ENCODE data around the gene RASAL2.

The RASAL2 gene

GRCh38 chr1:178528228-178528952, 434.5 kb downstream of the RASAL2 start:
- no peak for DNase-seq

DNA sequence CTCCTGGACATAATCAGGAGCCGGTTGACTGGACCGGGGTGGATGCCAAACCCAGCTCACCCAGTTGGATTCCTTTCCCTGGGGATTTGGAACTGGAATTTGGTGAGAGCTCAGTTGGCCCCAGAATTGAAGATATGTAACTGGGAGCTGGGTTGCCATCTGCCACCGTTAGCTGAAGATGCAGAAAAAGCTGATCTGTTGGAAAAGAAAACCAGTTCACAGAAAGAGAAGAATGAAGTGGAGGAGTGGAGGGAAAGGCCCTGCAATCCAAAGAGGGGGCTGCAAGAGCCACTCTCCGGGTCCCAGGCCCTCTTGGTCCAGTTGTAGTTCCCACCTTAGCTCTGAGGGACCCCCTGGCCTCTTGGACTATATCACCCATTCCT, 435.0 kb downstream of the RASAL2 start:
- no peak for DNase-seq

DNA sequence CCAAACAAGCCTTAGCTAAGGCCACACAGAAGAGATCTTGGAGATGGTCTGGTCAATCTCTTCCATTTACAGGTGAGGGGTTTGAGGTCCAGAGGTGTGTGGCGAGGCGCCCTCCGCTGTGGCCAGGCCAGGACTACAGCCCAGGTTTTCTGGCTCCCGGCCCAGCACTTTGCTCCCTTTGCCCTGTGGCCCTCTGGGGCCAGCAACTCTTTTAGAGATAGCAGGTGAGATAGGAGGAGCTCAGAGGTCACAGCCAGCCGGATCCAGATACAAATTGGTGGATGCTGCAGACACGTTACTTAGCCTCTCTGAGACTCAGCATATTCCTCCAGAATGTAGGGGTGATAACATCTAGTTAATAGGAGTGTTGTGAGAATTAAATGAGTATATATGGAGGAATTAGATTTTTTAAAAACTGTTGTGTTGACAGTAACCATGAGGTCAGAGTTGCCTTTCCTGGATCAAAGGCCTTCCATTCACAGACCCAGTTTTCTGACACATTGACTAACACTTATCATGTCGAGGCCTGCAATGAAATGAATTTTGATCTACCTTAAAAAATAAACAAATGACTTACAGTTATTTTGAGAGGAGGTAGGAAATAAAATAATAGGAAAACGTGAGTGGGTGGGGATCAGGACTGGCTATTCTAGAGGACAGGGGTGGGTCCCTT, 435.6 kb downstream of the RASAL2 start:
- no peak for DNase-seq

GRCh38 chr1:178530037-178530402, 436.1 kb downstream of the RASAL2 start:
- DNase-seq, result no peak

- no peak for DNase-seq
Observed at GRCh38 chr1:178530502-178530901, 436.6 kb downstream of the RASAL2 start.

DNA sequence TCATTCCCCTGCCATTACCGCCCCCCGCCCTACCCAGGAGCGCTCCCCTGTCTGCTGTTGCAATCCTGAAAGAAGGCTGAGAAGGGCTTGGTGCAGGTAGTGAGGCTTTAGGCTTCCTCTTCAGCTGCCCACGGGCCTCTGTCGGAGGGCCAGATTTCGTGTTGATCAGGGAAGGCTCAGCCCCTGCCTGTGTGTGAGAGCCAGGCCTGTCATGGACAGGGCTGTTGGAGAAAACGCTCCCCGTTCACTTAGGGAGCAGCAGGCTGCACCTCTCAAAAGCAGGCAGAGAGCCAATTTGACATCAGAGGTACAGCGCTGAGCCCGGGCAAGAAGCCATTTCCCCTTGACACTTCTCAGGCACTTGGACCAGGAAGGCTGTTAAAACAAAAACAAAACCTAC, 438.0 kb downstream of the RASAL2 start:
- no peak for DNase-seq

GRCh38 chr1:178532392-178532791, 438.5 kb downstream of the RASAL2 start:
- peak; percentile 75 for DNase-seq

DNA sequence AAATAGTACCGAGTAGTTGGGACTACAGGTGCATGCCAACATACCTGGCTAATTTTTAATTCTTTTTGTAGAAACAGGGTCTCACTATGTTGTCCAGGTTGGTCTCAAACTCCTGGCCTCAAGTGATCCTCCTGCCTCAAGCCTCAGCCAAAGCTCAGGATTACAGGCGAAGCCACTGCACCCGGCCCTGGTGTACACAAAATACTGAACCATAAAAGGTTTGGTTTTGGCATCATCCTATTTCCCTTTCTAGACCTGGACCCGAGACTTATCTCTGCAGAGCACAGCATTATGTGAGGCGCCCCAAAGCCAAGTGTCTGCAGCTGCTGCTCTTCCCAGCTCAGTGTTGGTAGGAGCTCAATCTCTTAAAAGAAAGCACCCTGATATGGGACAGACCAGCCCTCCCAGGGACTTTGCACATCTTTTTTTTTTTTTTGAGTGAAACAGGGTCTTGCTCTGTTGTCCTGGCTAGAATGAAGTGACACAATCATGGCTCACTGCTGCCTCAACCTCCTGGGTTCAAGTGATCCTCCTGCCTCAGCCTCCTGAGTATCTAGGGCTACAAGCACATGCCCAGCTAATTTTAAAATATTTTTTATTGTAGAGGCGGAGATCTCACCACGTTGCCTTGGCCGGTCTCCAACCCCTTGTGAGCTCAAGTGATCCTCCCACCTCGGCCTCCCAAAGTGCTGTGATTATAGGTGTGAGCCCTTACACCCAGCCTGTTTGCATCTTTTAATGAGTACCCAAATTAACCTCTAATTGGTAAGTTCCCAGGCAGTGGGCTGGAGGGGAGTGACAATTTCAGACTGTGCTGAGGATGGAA, 439.4 kb downstream of the RASAL2 start:
- no peak for DNase-seq

Measured in stimulated activated CD4-positive, alpha-beta T cell treated with anti-CD3 and anti-CD28 coated beads, Interleukin-4, amount 100 ng/mL, for 1 hour (primary cell).